Non-pigmented ciliary epithelial cell (primary cell): ENCODE data around the gene SLCO3A1.
"Not testable (repeated sequence)": the region's sequence is repeated elsewhere in the genome, so short reads cannot be mapped to it uniquely, and the experiment has no call there.

Experiments used
- DNase-seq: peaks from one replicate; pipeline ENCODE4 v3.0.0-alpha.2; 2010; ENCODE audit warnings: low read depth

Gene SLCO3A1

DNA sequence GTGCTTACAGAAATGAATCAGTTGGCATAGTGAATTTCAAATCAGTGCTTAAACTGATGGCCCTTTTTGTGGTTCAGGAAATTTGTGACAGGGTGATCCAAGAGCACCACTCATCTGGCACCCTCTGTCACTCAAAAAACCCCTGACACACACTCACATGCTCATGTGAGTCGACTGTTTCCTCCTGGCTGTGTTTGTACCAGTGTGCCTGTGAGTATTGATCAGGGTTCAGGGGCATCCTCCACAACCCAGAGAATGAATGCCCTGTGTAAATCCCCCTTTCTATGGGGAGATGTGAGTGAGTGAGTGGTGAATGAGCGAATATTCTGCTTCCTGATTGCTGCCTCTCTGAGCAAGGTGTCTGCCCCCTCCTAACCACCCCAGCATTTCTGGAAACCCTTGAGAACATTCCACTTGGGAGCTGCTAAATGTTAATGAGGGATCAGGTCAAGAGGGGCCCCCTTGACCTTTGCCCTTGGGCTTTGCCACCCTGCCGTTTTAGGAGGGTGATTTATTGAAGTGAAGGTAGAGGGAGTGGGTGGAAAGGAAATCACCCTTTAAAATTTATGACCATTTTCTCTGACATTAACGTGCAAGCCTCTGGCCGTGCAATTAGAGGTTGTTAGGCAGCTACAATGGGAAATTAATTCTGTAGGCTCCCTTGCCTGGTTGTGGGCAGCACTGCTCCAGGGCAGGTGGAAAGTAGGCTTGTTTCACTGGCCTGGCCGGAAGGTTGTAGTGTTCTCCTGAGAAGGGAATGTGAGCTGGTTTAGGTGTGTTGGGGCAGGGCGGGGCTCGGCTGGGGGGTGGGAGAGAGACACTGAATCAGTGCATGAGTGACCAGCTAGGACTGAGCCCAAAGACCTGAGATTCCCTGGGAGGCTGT lies 87.2 kb downstream of the SLCO3A1 start:
- no peak for DNase-seq

DNA sequence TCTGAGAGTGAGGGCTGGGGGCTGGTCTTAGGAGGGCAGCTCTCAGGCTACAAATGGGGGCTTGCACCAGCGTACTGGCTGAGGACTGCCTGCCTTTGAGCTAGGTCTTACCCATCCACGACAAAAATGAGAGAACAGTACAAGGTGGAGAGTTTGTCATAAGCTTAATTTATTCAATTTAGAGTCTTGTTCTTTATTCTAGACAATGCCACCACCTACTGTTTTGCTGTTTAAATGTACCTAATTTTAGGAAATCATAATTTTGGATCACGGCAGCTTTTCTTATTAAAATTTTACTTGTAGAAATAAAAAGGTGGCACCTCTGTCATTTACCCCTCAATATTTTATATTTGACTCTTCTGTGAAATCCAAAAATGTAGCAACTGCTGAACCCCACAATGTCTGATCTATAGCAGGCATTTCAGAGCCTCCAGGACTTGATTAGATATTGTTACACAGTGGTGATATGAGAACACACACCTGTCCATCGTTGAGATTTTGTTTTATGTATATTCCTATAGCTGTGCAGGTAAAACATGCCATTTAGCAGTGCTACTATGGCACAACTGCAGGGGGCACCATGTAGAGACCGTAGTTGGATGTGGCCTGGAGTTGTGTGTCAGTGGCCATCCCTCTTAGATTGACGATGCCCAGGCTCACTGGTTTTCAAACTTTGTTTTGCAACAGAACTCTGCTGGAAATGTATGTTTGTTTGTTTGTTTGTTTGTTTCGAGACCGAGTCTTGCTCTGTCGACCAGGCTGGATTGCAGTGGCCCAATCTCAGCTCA lies 88.6 kb downstream of the SLCO3A1 start:
- DNase-seq: no peak

DNA sequence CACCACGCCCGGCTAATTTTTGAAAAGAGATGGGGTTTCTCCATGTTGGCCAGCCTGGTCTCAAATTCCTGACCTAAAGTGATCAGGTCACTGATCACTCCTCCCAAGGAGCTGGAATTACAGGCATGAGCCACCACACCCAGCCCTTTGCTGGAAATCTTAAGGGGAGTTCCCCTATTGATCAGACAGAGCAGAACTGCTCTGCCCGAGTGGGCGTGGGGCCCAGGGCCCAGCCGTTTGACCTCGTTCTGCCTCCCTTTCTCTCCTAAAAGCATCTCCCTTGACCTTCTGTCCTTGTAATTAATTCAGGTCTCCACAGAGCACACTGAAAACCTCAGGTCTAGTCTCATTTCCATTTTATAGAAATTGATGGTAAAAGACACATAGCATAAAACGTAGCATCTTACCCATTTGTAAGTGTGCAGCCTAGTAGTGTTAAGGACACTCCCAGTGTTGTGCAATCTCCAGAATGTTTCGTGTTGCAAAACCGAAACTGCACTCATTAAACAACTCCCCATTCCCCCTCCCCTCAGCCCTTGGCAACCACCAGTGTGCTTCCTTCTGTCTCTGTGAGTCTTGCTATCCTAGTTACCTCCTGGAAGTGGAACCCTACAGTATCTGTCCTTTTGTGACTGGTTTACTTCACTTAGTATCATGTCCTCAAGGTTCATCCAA lies 89.3 kb downstream of the SLCO3A1 start:
- no peak for DNase-seq

DNA sequence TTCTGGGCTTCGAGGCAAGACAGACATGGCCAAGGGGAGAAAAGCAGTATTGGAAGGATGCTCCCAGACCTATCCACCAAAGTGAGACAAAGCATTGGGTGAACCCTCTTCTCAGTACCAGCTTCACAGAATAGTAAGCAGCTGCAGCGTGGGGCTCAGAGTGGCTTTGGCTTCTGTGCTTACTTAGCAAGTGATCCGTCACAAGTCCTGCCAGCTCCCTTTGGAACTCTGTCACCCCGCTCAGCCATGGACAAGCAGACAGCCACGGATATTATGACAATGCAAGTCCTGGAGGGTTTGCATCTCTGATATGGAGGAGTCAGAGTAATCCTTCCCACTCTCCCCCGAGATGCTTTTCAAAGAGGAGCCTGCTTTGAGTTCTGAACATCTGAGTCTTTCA lies 90.8 kb downstream of the SLCO3A1 start:
- no peak for DNase-seq

DNA sequence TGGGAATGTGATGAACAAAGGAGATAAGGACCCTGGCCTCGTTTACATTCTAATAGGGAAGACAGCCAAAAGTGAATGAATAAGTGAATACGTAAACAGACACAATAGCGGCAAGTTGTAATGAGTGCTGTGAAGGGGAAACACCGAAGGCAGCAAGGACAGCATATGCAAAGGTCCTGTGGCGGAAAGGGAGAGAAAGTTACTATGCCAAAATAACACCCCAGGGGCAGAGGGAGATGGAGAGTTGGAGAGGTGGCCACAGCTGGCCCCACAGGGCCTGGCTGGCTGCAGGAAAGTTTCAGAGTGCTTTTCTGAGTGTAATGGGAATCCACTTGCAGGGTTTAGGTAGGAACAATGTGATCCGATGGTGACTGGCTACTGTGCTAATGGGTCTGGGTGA lies 91.9 kb downstream of the SLCO3A1 start:
- no peak for DNase-seq

DNA sequence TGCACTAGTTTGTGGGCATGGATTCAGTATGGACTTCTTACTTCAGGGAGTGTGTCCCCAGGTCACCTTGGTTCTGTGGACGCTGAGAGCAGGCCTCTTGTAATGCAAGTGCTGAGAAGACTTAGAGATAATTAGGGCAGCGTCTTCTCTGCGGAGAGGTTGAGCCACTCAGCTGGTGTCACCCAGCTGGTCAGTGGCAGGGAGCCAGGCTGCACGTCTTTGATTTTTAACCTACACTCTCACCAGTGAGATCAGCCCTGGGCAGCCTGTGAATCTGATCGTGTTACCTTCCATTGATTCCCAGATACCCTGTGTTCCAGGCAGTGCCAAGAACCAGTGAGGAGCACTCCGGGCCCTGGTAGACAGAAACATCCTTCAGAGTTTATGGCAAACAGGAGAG lies 92.6 kb downstream of the SLCO3A1 start:
- DNase-seq: no peak

DNA sequence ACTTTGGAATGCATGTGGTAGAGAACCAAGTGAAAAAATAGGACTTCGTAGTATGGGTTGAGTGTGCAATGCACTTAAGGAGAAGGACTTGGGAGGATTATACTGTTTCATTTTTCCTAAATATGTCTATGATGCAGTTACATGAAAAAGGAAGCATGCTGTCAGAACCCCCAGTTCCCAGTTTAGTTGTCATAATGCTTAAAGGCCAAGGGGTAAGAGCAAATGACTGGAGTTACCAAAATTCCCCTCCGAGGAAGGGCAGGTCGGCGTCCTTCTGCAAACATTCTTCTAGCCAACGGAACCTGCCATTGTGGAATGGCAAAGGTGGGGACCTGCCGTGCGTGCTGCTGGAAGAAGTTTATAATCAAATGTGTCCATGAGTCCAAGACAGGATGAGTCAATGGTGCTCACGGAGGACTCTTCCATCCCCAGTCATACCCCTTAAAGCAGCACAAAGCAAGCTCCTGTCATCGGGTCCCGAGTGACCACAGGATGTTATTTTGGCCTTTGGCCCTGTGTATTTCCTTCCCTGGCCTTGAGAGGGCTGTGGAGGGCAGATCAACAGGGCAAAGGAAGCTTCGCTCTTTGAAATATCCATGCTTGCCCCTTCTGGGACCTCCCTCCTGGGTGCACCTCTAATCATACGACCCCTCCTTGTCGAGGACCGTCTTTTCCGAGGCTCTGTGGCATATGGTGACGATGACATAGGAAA lies 93.2 kb downstream of the SLCO3A1 start:
- no peak for DNase-seq

DNA sequence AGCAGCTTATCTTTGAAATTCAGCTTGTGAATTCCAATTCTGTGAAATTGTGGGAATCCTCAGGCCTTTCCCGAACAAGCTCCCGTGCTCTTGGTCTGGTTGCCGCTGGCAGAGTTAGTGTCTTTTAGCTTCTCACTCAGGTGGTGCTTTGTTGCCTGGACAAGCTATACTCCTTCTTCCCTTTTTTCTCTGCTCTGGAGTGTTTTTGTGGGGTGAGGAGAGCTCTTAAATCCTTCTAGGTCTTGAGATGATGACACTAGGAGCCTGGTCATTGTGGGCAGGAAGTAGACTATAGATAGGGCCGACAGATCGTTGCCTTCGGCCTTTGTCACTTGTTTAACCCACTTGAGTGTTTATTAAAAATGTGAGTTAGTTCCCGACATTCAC lies 93.8 kb downstream of the SLCO3A1 start:
- DNase-seq: no peak

DNA sequence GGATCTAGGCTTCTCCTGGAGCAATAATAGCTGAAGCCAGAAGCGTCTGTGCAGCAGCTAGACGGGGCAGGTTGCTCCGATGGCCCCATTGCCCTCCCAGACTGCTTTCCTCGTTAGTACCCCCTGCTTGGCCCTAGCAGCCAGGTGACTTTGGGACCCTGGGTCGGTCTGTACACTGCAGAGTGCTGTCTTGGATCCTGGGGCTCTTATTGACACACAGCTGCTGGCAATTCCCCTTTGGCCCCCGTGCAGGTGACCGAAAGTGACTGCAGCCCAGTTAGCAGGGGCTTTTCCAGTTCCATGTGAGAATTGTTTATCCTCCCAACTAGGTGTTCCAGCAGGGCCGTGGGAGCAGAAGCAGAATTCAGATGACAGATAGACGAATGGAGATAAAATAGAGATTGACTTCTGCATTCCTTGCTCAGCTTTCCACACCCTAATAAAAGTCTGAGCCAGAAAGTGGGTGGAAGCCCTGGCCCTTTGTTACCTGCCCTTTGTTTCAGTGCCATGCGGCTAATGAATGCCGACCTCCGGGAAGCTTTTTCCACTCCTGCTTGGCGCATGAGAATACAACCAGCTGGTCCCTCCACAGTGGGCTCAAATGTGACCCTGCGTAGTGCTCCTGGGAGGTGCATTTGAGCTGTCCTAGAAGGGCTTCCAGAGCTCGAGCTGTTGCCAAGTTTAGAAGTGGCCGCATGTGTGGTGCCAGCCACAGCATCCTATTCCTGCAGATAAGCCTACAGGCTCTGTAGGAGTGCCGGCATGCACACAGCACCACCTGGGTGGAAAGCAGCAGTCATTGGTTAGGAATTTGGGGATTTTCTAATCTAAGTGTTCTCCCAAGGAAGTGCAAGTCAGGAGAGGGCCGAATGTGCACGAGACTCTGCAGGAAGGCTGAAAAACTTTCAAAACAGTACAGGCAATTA lies 94.4 kb downstream of the SLCO3A1 start:
- no peak for DNase-seq

DNA sequence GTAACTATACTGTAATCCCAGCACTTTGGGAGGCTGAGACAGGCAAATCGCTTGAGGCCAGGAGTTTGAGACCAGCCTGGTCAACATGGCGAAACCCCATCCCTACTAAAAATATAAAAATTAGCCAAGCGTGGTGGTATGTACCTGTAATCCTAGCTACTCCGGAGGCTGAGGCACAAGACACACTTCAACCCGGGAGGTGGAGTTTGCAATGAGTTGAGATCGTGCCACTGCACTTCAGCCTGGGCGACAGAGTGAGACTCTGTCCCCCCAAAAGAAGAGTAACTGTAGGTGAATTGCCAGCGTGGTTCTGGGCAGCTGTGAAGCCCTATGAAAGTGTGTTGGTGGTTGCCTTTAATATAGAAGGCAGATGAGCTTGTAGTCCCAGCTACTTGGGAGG lies 95.9 kb downstream of the SLCO3A1 start:
- DNase-seq: no peak

DNA sequence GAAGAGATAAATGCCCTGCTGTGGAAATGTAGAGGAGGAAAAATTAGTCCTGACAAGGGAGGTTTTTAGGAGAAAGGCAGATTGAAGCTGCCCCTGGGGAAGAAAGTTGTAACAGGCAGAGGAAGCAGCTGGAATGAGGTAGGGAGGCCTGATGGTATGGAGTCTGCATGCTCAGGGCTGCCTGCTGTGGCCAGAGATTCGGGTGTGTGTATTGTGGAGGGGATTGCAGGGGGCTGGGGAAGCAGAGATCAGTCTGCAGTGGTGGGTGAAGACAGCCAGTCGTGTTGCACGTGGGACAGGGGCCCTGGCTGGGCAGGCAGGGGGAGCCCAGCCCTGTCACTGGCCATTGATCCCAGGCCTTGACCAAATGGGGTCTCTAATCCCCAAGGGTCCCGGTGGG lies 96.5 kb downstream of the SLCO3A1 start:
- no peak for DNase-seq

DNA sequence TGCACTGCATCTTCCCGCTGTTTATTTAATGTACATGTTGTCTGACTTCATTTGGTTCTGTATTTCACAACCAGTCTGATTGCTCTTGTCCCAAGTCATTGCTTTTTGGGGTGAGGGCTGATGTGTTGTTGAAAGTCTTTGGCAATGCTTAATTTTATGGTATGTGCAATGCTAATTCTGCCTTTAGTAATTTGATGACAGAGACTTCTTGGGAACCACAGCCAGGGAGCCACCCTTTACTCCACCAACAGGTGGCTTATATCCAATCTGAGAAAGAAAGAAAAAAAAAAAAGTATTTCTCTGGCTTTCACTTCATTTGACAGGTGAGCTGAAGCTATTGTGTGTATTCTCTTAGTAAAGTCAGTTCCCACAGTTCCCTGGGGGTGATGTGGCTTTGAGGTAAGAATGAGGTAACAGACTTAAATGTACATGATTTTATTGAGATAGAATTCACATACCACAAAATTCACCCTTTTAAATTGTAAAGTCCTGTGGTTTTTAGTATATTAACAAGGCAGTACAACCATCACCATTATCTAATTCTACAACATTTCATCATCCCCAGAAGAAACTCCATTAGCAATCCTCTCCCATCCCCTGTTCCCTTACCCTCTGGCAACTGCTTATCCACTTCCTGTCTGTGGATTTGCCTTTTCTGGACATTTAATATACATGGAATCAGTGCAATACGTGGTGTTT lies 97.3 kb downstream of the SLCO3A1 start:
- no peak for DNase-seq

DNA sequence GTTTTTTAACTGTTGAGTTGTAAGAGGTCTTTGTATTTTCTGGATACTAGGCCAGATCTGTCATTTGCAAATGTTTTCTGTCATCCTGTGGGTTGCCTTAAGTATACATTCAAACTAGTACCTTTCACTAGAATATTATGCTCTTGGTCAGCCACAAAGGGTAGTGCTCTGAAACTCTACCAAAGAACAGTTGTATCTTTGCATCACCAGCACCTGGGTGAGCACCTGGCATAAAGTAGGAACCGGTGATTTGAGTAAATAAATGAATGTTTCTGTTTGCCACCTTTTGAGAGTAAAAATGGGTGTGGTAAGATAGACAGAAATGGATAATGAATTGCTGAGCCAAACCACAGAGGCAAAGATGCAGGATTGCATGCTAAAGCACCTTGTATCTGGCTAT lies 98.7 kb downstream of the SLCO3A1 start:
- no peak for DNase-seq

DNA sequence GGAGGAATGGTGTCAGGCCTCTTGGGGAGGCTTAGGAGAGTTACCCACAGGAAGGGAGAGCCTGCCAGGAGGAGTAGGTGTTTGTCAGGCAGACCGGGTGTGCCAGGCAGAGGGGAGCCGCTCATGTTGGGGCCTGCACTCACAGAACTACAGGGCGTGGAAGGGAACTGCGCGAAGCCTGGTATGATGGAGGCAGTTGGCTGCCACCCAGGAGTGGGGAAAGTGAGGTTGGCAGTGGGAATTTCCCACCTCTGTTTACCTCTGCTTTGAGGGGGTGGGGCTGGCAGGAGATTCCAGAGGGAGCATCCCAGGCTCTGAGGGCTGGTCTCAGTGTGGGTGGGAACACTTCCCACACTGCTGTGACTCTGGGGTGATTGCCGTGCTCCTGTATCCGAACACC lies 99.9 kb downstream of the SLCO3A1 start:
- DNase-seq: no peak

DNA sequence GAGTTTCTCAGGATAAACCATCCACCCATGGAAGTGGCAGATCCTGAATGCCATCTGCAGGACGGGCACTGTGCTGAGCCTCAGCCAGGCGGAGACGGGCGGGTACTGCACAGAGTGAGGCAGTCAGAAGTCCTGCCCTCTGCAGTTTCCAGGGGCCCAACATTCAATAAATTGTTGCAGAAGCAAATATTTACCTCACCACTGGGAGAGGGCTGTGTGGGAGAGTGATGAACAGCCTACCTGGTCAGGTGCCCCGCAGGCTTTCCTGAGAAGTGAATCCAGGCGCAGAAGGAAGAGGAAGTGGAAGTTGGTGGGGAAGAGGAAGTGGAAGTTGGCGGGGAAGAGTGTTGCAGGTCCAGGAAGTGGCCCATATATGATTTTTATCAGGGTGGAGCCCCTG lies 100.8 kb downstream of the SLCO3A1 start:
- DNase-seq: no peak

DNA sequence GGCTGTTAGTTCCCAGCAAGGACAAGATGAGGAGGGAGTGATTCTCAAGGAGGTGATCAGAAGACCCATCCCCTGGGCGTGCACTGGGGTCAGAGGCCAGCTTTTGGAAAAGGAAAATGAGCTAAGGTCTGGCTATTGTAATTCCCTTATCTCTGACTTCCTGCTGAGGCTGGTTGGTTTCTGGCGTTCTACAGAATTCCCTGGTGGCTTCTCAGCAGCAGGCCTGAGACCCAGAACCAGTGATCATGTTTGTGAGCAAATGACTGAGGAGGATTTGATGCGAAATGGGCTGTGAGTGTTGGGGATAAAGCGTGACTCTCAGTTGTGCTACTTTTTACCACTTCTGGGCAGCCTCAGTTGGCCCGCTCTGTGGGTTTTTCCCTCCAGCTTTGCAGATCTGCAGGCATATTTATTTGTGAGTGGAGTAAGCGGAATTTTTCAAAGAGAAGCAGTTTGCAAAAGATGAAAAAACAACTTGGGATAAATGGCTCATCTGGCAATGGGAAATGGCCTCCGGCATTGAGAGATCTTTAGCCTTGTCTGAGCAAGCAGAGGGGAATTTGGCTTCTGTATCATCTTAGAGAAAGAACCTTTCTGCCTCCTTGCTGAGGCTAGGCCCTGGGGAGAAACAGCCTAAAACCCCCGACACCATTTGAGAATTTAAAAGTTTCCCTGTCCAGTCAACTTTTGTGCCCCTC lies 102.7 kb downstream of the SLCO3A1 start:
- DNase-seq: no peak

DNA sequence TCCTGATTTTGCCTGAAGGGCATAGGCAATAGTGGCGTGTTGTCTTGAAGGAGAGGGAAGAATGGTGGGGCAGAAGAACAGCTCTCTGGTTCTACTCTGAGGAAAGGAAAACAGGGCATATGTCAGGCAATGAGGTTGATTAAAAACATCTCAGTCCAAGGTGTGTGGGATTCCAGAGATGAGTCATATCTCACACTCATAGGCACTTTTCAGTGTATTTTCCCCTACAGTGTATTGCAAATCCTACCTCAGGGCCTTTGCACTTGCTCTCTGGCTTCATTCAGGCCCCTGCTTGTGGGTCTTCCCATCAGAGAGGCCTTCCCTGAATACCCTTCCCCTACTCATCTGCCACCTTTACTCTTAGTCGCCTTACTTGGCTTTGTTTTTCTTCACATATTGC lies 107.8 kb downstream of the SLCO3A1 start:
- DNase-seq: no peak

DNA sequence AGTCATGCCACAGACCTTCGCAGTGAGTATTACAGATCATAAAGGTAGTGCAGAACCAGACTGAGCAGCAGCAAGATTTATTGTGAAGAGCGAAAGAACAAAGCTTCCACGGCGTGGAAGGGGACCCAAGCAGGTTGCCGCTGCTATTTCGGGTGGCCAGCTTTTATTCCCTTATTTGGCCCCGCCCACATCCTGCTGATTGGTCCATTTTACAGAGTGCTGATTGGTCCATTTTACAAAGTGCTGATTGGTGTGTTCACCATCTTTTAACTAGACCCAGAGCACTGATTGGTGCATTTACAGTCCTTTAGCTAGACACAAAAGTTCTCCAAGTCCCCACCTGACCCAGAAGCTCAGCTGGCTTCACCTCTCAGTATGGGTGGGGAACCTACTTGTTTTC lies 110.2 kb downstream of the SLCO3A1 start:
- not testable (repeated sequence) for DNase-seq

DNA sequence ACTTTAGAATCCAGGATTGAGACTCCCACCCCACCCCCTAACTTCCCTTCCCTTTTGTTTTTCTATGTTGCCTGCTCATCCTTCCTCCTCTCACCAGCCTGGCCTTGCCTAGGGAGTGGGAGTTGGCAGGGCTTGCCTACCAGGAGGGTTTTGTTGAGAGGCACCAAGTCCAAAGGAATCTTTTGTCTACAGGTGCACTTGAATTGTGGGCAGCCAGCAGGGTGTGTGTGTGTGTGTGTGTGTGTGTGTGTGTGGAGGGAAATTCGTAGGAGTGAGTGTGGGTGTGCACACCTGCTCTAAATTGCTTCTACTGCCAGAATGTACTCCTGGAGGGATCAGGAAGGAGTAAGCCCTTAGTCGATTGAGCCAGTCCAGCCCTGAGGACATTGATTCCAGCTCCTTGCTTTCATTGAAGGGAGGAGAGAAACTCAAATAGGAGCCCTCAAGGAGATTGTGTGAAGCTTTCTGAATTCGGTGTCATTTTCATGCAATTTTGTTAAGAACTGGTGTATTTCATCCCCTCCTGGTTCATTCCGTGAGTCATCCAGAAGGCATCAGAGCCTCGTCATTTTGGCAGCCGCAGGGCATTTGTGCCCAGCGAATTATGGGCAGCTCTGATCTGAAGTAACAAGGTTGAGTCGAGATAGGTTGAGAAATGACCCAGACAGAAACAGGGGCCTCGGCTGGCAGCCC lies 112.1 kb downstream of the SLCO3A1 start:
- DNase-seq: no peak
